DLD1 (cell line): ENCODE results near the gene TIMD4.

ENCODE experiments used
- in situ Hi-C: cut with HindIII; loops from 2 replicates; pipeline ENCODE4 v1.10.0; 2017; ENCODE audit warnings: low sequenced_read_pairs

The TIMD4 gene

DNA sequence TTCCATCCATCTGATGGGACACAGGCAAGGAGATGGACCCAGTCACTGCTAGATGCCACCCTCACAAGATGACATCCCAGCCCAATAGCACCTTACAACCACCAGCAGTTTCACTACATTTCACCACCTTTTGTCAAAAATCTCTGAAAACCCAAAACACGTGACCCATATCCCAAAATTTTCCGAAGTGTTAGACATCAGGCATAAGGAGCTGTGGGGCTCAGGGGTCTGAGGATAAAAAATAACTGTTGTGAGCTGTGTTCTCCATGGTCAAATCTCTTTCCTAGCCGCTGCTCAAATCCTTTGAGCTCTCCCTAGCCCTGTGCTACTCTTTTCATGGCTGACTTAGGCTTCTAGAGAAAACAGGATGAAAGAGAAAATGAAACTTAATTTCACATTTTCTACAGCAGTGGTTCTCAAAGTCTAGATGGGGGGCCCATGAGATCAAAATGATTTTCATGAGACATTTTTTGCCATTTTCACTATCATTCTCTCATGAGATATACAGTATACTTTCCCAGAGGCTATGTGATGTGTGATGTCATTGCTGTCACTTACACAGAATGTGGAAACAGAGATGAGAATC is 40.7 kb downstream of the TIMD4 start:
- in situ Hi-C loops, result no loop called here

DNA sequence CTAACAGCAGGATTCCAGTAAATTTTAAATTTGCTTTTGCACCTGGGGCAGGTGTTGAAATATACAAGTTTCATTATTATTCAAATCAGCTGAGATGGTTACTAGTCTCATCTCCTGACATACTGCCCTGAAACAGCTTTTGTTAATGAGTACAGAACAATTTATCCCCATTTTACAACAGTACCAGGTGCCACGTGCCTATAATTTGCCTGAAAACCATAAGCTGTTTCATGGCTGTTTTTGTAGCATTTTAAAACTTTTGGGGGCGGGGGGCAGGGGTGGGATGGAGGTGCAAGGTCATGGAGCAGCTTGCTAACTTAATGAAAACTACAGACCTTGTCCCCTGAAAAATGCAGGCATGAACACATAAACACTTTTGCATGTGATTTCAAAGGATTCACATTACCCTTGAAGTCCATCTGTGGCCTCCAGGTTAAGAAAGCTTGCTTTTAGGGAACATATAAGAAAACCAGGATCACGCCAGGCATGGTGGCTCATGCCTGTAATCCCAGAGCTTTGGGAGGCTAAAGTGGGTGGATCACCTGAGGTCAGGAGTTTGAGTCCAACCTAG is 42.1 kb downstream of the TIMD4 start:
- in situ Hi-C loops, result no loop called here

DNA sequence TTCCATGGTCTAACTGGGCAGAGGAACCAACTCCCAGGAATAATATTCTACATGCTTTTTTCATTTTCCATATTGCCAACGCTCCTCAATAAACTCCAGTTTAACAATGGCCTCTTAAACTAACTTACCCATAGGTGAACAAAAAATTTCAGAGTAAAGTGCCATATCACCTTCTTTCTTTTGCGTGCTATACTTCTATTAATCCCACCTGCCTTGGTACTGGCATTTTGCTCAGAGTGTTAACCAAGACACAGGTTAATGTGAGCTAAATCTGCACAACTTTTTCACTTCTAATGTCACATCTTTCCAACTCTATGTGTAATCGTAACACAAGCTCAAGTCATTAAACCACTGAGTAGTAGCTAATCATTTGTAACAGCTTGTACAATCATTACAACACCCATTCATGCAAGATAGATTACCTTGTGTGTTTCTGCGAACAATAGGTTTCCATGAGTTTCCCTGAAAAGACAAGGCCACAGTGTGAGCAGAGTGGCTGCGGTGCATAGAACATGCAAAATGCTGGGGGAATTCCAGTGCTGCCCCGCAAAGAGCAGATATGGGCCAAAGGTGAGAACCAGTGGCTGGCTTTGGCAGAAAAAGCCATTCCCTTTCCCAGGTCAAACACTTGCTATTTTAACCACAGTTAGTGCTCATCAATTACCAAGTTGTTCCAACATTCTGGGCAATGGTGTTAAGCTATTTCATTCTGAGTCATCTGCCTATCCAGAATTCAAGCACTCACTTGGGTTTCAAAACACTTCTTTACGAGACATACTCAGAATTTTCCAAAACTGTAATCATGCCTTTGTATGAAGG is 42.8 kb downstream of the TIMD4 start:
- in situ Hi-C loops, result no loop called here

DNA sequence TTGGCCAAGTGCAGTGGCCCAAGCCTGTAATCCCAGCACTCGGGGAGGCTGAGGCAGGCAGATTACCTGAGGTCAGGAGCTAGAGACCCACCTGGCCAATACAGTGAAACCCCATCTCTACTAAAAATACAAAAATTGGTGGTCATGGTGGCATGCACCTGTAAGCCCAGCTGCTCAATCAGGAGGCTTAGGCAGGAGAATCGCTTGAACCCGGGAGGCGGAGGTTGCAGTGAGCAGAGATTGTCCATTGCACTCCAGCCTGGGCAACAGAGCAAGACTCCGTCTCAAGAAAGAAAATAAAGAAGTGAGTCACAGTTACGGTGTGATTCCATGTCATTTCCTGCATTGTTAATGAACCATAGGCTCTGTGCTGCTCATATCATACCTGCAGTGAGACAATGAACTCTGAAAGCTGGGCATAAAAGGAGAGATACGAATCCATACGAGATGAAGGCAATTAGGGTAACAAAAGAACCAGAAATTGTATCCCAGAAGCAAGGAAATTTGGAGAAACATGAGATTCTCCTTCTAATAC is 44.6 kb downstream of the TIMD4 start:
- in situ Hi-C loops, result no loop called here

DNA sequence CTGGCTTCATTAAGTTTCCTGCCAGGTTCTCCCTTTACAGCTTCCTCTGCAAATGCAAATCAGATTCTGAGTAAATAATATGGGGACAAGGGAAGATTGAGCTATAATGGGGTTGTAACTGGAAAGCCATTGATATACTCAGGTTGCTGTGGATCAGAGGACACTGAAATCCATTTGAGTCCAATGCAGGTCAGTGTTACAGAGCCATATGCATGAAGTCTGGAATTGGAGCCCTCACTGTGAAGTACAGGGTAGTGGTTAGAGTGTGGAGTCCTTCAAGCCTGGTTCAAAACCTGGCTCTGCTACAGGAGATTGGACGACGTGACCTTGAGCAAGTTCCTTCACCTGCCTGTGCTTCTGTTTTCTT is 48.7 kb downstream of the TIMD4 start:
- in situ Hi-C loops, result no loop called here

DNA sequence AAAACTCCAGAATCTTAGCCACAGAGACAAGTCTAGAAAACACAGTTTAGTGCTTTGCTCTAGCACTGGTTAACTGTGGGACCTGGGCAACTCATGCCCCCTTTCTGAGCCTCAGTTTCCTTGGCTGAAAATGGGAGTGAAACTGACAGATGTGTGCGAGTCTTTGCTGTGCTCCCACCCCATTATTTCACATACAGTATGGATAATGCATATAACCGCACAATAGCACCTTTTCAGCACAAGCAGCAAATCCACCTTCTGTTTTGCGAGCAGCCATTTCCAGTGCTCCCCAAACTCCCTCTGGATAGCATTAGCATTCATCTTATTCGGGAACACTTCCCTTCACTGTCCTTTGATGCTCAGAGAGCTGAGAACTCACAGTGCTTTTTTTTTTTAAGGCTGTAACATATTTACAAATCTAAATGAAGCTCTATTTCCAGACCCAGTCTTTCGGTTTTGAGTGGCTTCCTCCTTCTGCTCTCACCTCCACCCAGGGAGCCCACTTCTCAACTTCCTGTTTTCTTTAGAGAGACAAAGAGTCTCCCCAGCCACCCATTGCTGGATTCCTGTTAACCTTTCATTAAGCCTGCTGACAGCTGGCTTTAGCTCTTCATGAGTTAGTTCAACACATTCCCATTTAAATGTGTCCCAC is 49.2 kb downstream of the TIMD4 start:
- in situ Hi-C loops, result no loop called here

DNA sequence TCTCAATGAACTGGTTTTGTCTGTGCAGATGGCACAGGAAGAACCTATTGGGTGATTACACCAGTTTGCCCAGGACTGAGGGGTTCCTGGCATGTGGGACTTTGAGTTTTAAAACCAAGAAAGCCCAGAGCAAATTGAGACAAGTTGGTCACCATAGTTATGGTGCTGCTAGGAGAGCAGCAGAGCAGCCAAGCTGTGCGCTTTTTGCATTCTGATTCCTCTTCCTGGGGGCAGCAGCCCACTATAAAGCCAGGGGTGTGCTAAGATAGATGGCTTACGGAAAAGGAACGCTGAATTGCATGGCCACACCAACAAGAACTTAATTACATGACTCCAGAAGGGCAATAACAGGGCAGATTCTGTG is 49.7 kb downstream of the TIMD4 start:
- in situ Hi-C loops, result no loop called here

DNA sequence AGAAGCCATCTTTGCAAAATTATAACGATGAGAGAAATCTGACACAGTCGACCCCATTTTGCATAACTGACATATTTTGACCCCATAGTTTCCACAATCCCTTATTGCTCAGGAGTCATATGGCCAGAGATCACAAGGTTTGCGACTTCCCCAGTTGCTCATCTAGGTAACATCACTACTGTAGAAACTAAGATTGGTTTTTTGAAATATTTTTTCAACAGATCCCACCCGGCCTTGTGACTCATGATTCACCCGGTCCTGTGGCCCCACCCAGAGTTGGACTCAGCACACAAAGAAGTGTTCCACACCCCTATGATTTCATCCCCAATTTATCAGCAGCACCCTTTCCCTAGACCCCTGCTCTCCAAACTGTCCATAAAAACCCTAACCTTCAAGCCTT is 50.2 kb downstream of the TIMD4 start:
- in situ Hi-C loops, result no loop called here

DNA sequence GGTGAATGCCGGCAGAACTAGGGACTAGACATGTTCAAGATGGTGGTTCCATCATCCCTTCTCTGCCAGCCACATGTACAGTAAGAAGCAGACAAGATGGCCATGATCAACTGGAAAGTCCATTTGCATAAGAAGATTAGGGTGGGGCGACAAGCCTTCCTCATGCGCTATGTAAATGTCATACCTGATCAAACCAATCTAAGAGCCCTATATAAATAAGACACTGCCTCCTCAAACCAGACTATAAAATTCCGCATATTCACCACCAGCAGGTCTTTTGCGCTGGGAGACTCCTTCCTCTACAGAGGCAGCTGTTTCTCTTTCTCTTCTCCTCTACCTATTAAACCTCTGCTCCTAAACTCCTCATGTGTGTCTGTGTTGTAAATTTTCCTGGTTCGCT is 53.8 kb downstream of the TIMD4 start:
- in situ Hi-C loops, result no loop called here

DNA sequence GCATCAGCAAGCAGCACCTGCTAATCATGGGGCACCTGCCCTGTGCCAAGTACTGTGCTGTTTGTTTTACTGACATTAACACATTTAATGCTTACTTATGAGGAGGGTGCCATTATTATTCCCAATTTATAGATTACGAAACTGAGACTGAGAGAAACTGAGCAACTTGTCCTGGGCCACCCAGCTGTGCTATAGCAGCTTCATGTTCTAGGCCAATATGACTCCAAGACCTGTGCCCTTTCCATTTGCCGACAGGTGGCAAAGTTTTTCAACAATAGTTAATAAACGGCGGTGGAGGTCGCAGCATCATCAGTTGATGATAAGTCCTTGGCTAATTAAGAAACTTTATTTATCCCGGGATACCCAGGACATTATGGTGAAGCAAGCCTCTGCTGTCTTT is 55.4 kb downstream of the TIMD4 start:
- in situ Hi-C loops, result no loop called here

DNA sequence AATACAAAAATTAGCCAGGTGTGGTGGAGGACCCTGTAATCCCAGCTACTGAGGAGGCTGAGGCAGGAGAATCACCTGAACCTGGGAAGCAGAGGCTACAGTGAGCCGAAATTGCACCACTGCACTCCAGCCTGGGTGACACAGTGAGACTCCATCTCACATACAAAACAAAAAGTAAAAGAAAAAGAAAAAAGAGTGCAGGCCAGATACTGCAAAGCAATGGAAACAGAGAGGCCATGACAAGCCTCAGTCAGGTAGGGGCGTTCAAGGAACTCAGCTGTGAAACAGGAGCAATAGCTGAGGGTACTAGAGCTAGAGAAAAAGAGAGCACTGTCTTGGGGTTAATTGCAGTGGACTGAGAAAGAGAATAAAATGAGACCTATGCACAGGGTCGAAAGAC is 56.2 kb downstream of the TIMD4 start:
- in situ Hi-C loops, result no loop called here

DNA sequence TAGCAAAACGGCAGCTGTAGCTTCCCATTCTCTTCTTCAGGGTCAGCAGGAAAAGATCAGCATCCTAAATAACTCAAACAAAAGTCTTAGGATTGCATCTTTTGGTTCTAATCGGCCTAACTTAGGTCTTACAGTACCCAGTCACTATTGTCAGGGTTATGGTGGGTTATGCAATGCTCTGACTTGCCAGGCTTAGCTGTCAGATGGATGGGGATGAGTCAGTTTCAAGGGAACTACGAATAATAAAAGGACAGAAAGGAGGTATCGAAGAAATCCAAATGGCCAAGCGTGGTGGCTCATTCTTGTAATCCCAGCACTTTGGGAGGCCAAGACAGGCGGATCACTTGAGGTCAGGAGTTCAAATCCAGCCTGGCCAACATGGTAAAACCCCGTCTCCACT is 66.5 kb downstream of the TIMD4 start:
- in situ Hi-C loops, result no loop called here

DNA sequence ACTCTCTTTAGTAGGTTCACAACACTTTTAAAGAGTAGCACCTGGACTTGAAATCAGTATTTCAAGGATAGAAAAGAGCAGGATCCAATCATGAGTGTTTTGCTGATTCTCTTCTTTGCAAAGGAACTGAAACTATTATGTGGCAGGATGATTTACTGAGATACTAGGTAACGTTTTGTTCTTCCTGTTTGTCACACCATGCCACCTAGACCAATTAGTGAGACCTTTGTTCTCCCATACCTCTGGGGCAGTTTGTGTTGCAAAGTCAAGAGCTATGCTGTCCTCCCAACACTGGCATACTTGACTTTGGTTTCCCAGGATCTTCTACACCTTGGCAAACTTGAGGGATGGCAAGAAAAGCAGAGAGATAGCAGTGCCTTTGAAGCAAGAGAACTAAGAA is 69.5 kb downstream of the TIMD4 start:
- in situ Hi-C loops, result no loop called here

DNA sequence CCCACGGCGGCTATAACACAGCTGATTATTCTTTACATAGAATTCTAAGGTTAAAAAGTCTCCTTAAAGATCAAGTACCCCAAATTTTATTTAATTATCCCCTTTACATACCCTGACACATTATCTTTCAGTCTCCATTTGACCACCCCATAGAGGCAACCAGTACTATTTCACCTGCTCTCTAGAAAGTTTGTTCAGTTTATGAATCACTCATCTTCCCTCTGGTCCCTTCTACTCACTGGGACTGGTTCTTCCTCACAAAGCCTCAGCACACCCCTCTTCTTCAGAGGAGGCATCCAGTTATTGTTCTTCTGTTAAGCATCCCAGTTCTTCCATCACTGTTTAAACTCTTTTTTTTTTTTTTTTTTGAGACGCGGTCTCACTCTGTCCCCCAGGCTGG is 70.2 kb downstream of the TIMD4 start:
- in situ Hi-C loops, result no loop called here

DNA sequence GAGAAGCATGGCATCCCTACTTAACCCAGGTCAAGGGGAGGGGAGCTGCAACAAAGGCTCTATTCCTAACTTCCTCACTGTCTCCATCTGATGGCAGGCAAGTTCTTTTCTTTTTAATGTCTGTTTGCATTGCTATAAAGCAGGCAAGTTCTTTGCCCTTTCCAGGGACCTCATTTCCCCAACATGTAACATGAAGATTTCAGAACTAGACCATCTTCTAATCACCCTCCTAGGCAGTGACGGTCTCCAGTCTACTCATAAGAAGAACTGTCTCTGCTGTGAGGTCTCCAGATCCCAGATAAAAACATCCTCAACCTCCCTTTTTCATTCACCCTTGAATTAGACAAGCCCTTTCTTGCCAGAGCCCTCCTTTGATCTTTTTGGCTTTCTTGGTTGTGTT is 70.8 kb downstream of the TIMD4 start:
- in situ Hi-C loops, result no loop called here

DNA sequence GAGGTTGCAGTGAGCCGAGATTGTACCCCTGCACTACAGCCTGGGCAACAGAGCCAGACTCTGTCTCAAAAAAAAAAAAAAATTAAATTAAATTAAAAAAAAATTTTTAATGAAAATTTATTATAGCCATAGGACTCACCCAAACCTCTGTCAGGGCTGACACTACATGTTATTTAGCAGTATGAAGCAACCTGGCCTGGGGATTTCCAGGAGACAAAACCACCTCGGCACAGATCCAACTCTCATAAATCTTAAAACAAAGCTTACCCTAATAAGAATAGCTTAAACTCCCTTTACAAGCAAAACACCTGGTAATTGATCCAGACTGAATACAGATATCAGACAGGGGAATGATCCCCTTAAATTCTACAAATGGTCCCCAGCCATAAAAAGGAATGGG is 74.5 kb downstream of the TIMD4 start:
- in situ Hi-C loops, result no loop called here

DNA sequence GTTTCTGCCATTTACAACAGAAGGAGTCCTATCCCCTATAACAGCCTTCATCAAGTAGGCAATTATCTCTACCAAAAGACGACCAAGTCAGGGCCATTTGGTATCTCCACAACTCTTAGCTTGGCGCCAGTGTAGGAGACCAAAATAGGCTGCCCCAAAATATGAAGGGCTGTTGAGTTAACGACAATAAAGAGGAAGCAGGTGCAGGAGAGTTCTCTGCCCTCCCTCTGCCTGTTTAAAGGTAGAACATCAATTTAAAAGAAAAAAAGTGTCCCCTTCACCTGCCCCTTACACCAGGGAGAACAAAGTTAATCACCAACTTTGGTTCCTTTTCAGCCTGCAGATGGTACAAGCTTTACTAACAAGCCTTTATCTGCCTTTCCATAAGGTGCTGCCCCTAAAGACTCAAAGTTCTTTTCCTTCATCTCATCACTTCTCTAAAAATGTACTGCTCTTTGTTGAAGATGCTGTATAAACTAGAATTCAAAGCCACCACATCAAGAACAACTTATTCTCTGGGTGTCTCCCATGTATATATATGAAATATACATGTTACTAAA is 79.6 kb downstream of the TIMD4 start:
- in situ Hi-C loops, result no loop called here

DNA sequence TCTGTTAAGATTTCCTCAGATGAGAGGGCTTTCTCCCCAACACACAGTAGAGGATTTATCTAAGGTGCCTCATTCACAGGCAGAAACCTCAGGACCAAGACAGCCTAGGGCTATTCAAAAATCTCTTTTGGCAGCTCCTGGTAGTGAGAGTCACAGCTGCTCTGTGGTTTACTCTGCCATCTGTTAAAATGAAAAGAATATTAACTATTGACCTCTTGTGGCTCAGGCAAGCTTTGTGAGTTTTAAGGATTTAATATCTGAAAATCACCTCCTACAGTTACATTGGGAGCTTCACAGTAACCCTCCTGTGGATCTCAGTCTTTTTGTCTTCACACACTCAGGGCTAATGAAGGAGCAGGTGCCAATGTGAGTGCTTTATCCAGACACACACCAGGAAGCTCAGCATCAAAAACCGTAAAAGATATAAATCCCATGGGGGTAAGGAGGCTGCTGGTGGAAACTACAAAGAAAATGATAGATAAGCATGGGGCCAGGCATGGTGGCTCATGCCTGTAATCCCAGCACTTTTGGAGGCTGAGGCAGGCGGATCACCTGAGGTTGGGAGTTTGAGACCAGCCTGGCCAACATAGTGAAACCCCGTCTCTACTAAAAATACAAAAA is 83.3 kb downstream of the TIMD4 start:
- in situ Hi-C loops, result no loop called here

DNA sequence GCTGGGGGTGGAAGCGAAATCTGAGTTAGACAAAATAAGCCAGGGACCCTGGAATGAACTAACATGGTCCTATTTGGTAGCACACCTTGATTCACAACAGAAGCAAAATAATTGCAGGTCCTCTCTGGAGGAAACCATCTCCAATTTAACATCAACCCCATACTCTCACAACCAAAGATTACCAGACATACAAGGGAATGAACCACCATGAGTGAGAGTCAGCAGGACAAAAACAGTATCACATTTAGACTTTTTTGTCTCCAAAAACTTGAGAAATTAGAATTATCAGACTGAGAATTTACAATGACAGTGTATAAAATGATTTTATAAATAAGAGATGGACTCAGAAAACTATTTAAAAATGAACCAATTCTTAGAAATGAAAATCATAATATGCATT is 91.8 kb downstream of the TIMD4 start:
- in situ Hi-C loops, result no loop called here

DNA sequence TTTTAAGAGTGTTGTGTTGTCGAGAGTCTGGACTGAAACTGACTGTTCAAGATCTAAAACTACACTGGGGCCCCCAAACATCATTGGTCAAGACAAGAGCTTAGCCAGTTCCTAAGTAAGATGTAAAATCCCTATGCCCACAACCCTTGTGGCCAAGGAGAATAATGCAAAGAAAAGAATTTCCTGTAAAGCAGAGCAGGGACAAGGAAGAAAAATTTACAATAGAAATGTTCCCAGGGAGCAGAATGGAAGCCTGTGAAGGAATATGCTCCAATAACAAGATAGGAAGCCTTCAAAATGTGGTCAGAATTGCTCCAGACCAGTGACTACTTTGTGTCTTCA is 92.6 kb downstream of the TIMD4 start:
- in situ Hi-C loops, result no loop called here
